Erythroblast (primary cell): Measurements from ENCODE around the gene CCR5.
"Not testable (repeated sequence)": the region's sequence is repeated elsewhere in the genome, so short reads cannot be mapped to it uniquely, and the experiment has no call there.

Experiments used
- GATA1 ChIP-seq: IDR thresholded peaks from 2 replicates; pipeline ENCODE4 v1.6.1; 2011; ENCODE audit warnings: low read depth, mild to moderate bottlenecking, control low read depth, low read length, moderate library complexity
- POLR2A ChIP-seq: IDR thresholded peaks from 2 replicates; pipeline ENCODE4 v1.6.1; 2011; ENCODE audit warnings: mild to moderate bottlenecking, low read length

DNA sequence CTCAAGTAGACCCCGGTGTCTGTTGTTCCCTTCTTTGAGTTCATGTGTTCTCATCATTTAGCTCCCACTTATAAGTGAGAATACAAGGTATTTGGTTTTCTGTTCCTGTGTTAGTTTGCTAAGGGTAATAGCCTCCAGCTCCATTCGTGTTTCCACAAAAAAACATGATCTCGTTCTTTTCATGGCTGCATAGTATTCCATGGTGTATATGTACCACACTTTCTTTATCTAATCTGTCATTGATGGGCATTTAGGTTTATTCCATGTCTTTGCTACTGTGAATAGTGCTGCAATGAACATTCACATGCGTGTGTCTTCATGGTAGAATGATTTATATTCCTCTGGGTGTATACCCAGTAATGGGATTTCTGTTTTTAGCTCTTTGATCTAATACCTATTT is 32.2 kb downstream of the CCR5 start:
- TF ChIP-seq POLR2A, GATA1: not testable (repeated sequence)
